Esophagus muscularis mucosa (tissue), 4 donors: Measurements from ENCODE around the gene LYPLA2. TPM values are rescaled to one million over a fixed set of nuclear protein-coding genes. Genes with fewer than 3 reads are reported as not detected.

Experiments used
- DNase-seq: peaks from one replicate; pipeline ENCODE4 v3.0.0-alpha.2; 2017; ENCODE audit errors: extremely low spot score
- H3K27ac ChIP-seq, 4 donors: fragments of 200-600 bp; sonication (generic); replicated peaks in 1 of 4; 1 replicate in 3 of 4; 2 replicates in 1 of 4; pipeline ENCODE4 v1.5.1; 2016 to 2019; ENCODE audit warnings: mild to moderate bottlenecking in 1 of 4
- H3K27me3 ChIP-seq, 4 donors: fragments of 200-600 bp; sonication (generic); one replicate each; pipeline versions ENCODE4 v1.5.1 to v1.6.0; 2016 to 2019
- H3K36me3 ChIP-seq, 4 donors: fragments of 200-600 bp; sonication (generic); one replicate each; pipeline ENCODE4 v1.5.1; 2016 to 2019
- H3K4me1 ChIP-seq, 4 donors: fragments of 200-600 bp; sonication (generic); one replicate each; pipeline ENCODE4 v1.5.1; 2016 to 2019
- H3K4me3 ChIP-seq, 4 donors: fragments of 200-600 bp; sonication (generic); 1 replicate in 2 of 4; 2 replicates in 2 of 4; pipeline ENCODE4 v1.5.1; 2016 to 2019; ENCODE audit warnings: mild to moderate bottlenecking in 4 of 4, moderate library complexity in 1 of 4
- H3K9me3 ChIP-seq, 4 donors: fragments of 200-600 bp; sonication (generic); 1 replicate in 3 of 4; 2 replicates in 1 of 4; pipeline ENCODE4 v1.5.1; 2016 to 2019
- EP300 ChIP-seq: sonication (generic); formaldehyde crosslinking; IDR thresholded peaks from one replicate; pipeline ENCODE4 v1.6.1; 2017; ENCODE audit warnings: antibody characterized with exemption
- POLR2A ChIP-seq: fragments of 450-650 bp; IDR thresholded peaks from one replicate; pipeline ENCODE4 v1.6.1; 2017; ENCODE audit warnings: antibody characterized with exemption, moderate library complexity, mild to moderate bottlenecking, low read depth
- POLR2AphosphoS5 ChIP-seq, 2 donors: sonication (generic); formaldehyde crosslinking; IDR thresholded peaks; one replicate each; pipeline ENCODE4 v1.6.1; 2017; ENCODE audit warnings: antibody characterized with exemption in 2 of 2
- WGBS: methylation state at CpG from one replicate; pipeline ENCODE4 v1.1.5; 2018; 5-methylcytosine and 5-hydroxymethylcytosine counted together
- intact Hi-C: fragments of 100-400 bp; cut with DNase I; formaldehyde crosslinking; loops from one replicate; pipeline ENCODE4 v1.15.1; 2023
- total RNA-seq, 4 donors: library from RNA; depleted of rRNA; stranded (reverse); fragments of >200 nt; gene quantifications; one replicate each; pipeline versions ENCODE4 v1.1.0 to v1.2.1, GENCODE V29; 2016
- TF ChIP-seq, protein P1 (sequence below), 3 experiments: fragments of 200-600 bp in 2 of 3; fragments of 450-650 bp in 1 of 3; sonication (generic) in 2 of 3; IDR thresholded peaks; one replicate each; pipeline ENCODE4 v1.5.1; 2017 to 2019; ENCODE audit warnings: antibody characterized with exemption in 3 of 3, mild to moderate bottlenecking in 2 of 3, moderate library complexity in 1 of 3

LYPLA2 gene
- total RNA-seq, 4 donors from 2014 or later, result 32.8 to 51.4 (median 40.8) TPM

DNA sequence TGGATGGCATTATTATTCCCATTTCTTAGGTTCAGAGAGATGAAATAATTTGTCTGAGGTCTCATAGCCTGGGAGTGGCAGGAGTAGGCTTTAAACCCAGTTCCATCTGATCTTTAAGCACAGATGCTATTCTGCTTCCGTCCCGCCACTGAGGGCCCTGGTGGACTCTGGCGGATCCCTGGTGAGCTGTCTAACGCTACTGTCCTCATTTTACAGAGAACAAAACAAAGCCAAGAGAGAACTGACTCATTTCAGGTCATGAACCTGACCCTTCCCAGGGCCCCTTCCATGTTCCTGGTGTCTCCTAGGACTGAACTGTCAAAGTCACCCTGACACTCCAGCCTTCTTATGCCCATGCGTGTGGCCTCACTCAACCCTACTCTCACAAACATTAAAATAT is 12.7 kb downstream of the LYPLA2 start:
- intact Hi-C loops, result no loop called here
- no peak overlapping the region for H3K4me3 ChIP-seq
- no peaks in the 10 kb centered on the region for H3K27me3 ChIP-seq
- peaks cover 0 to 56% (median 33%) of the 10 kb centered on the region in 4 donors for H3K36me3 ChIP-seq
- H3K27ac ChIP-seq, result no peak overlapping the region
- H3K4me1 ChIP-seq, result peaks cover 21 to 28% (median 25%) of the 10 kb centered on the region in 4 donors
- no peak for DNase-seq
- WGBS, result 91% methylated on average over 5 of the region's 5 CpGs
- TF ChIP-seq POLR2A (no peak), POLR2AphosphoS5 (IDR thresholded peaks at IDR 0.05) (no peak), EP300 (no peak)
- TF ChIP-seq, protein P1, sequence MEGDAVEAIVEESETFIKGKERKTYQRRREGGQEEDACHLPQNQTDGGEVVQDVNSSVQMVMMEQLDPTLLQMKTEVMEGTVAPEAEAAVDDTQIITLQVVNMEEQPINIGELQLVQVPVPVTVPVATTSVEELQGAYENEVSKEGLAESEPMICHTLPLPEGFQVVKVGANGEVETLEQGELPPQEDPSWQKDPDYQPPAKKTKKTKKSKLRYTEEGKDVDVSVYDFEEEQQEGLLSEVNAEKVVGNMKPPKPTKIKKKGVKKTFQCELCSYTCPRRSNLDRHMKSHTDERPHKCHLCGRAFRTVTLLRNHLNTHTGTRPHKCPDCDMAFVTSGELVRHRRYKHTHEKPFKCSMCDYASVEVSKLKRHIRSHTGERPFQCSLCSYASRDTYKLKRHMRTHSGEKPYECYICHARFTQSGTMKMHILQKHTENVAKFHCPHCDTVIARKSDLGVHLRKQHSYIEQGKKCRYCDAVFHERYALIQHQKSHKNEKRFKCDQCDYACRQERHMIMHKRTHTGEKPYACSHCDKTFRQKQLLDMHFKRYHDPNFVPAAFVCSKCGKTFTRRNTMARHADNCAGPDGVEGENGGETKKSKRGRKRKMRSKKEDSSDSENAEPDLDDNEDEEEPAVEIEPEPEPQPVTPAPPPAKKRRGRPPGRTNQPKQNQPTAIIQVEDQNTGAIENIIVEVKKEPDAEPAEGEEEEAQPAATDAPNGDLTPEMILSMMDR (IDR thresholded peaks at IDR 0.05), result no peak
- H3K9me3 ChIP-seq, result no peaks in the 10 kb centered on the region

DNA sequence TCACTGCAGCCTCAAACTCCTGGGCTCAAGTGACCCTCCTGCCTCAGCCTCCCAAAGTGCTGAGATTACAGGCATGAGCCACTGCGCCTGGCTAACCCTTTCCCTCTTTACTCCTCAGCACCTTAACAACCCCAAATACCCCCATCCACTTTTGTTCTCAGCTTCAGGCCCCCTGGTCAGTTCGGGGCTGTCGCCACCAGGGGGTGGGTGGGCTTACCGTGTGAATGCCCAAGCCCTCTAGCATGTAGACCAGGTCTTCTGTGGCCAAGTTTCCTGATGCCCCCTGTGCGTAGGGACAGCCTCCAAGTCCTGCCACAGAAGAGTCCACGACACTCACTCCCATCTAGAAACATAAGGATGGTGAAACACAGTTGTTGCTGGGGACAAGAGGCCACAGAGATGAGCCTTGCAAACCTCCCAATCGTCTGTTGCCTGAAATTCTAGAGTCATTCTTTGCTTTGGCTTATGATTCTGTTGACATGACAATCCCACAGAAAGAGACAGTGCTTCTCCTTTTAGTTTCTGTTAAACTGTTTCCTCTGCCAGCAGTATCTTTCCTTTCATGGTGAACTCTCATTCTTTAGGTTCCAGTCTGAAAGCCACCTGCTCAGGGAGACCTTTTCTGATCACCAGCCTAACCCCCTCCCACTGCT is 13.4 kb downstream of the LYPLA2 start:
- TF ChIP-seq, protein P1 (IDR thresholded peaks at IDR 0.05), result peak in 1 of 3 experiments; percentile 8
- TF ChIP-seq POLR2AphosphoS5 (IDR thresholded peaks at IDR 0.05), result no peak
- Histone ChIP-seq H3K4me3 (no peak overlapping the region), H3K27ac (no peak overlapping the region), H3K36me3 (peaks cover 0 to 56% (median 32%) of the 10 kb centered on the region in 4 donors), H3K27me3 (no peaks in the 10 kb centered on the region), H3K9me3 (no peaks in the 10 kb centered on the region), H3K4me1 (peaks cover 15 to 22% (median 19%) of the 10 kb centered on the region in 4 donors)
- WGBS, result 80% methylated on average over 7 of the region's 7 CpGs
- intact Hi-C loops, result no loop called here
- no peak for DNase-seq

DNA sequence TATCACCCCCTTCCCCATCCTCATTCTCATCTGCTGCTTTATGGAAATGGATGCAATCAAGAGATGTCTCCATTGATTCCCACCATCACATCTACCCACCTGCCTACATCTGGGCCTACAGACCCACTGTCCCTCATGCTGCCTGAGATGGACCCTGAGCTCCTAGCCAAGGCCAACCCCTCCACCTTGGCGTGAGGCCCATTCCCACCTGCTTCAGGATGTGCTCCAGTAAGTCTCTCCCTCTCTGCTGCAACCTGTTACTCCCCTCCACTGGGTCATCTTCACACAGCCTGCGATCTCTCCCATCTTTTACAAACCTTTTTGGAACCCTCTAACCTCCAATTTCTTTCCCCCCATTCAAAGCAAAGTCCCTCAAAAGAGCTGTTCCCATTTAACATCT is 14.1 kb downstream of the LYPLA2 start:
- TF ChIP-seq, protein P1 (IDR thresholded peaks at IDR 0.05), result no peak
- no peak for TF ChIP-seq EP300
- TF ChIP-seq POLR2AphosphoS5 (IDR thresholded peaks at IDR 0.05), result no peak
- TF ChIP-seq POLR2A, result no peak
- no peak overlapping the region for H3K4me3 ChIP-seq
- no peaks in the 10 kb centered on the region for H3K27me3 ChIP-seq
- DNase-seq, result no peak
- peaks cover 0 to 56% (median 32%) of the 10 kb centered on the region in 4 donors for H3K36me3 ChIP-seq
- H3K27ac ChIP-seq, result no peak overlapping the region
- WGBS, result 88% methylated on average over 2 of the region's 2 CpGs
- no peaks in the 10 kb centered on the region for H3K9me3 ChIP-seq
- intact Hi-C loops, result no loop called here
- peaks cover 7 to 21% (median 15%) of the 10 kb centered on the region in 4 donors for H3K4me1 ChIP-seq

DNA sequence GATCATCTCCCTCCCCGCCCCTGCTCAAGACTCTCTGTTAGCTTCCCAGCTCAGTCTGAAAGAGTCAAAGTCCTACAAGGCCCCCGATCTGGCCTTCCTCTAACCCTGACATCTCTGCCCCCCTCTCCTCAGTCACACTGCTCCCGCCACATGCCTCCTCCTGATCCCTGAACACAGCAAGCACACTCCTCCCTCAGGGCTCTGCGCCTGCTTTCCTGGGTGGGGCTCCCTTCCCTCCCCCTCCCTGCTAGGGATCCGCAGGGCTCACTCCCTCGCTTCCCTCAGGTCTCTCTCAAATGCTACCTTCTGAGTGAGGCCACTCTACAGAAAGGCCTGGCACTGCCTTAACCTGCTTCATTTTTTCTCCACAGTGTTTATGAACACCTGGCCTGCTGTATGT is 15.3 kb downstream of the LYPLA2 start:
- DNase-seq, result no peak
- Histone ChIP-seq H3K4me3 (no peak overlapping the region), H3K27ac (no peak overlapping the region), H3K36me3 (peaks cover 0 to 58% (median 34%) of the 10 kb centered on the region in 4 donors), H3K9me3 (no peaks in the 10 kb centered on the region), H3K27me3 (no peaks in the 10 kb centered on the region), H3K4me1 (peaks cover 4 to 15% (median 11%) of the 10 kb centered on the region in 4 donors)
- TF ChIP-seq, protein P1 (IDR thresholded peaks at IDR 0.05), result no peak
- TF ChIP-seq POLR2AphosphoS5 (IDR thresholded peaks at IDR 0.05) (no peak), POLR2A (no peak), EP300 (no peak)
- intact Hi-C loops, result no loop called here
- 75% methylated on average over 6 of the region's 6 CpGs for WGBS

DNA sequence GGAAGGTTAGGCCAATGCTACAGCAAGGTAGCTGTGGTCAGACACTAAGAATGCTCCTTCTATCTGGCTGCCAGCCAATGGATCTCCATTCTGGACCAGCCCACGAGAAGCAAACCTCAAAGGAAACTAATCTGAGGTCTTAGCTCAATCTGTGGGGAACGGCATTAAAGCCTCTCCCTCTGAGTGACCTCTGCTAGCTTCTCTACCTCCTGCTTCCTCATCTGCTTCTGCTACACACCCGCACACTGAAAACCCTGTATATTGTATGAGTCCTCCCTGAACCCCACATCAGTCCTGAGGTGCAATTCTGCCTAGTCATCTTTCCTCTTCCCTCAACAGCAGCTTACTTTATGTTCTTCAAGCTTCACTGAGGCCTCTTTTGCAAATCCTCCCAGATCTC is 16.5 kb downstream of the LYPLA2 start:
- H3K27me3 ChIP-seq, result no peaks in the 10 kb centered on the region
- DNase-seq, result no peak
- intact Hi-C loops, result no loop called here
- no peaks in the 10 kb centered on the region for H3K9me3 ChIP-seq
- peaks cover 0 to 64% (median 44%) of the 10 kb centered on the region in 4 donors for H3K36me3 ChIP-seq
- WGBS, result 66% methylated on average over 3 of the region's 3 CpGs
- H3K27ac ChIP-seq, result no peak overlapping the region
- no peak overlapping the region for H3K4me3 ChIP-seq
- H3K4me1 ChIP-seq, result peaks cover 0 to 6% (median 3%) of the 10 kb centered on the region in 4 donors
- TF ChIP-seq, protein P1 (IDR thresholded peaks at IDR 0.05), result no peak
- TF ChIP-seq POLR2AphosphoS5 (IDR thresholded peaks at IDR 0.05) (no peak), POLR2A (no peak), EP300 (no peak)
